Measurements from ENCODE around the gene POLR1A.
"Not testable (repeated sequence)": the region's sequence is repeated elsewhere in the genome, so short reads cannot be mapped to it uniquely, and the experiment has no call there.

Gene POLR1A

GRCh38 chr2:85995648-85996529 lies 109.8 kb downstream of the POLR1A start:
- DNase-seq: no peak

DNA sequence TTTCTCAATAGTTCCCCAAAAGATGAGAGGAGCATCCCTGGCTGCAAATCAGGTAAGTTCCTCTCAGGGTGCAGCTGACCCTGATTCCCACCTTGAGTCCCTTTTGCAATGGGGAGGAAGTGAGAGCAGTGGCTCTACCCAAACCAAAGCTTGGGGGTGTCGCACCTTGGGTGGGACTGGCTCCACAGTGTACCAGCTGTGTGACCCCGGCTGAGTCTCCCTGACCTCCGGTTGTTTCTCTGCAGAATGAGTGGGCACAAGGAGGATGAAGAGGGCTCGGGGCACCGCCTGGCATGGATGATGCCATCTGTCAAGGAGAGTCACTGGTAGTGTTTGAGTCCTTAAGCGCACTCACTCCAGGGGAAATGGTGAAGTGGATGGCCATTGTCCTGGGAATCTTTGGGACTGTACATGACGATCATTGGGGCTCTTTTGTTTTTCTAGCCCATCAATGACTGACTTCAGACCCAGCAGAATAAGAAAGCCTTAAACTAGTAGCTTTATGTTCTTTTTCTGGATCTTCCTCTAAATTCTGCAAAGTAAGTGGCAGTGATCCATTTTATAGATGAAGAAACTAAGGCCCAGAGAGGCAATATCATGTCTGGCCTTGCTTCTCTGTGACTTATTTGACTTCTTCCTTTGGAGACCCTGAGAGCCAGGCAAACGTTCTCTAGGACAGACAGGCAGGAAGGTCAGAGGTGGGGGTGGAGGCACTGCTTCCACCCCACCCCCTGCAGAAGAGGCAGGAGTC lies 110.6 kb downstream of the POLR1A start:
- DNase-seq: no peak

DNA sequence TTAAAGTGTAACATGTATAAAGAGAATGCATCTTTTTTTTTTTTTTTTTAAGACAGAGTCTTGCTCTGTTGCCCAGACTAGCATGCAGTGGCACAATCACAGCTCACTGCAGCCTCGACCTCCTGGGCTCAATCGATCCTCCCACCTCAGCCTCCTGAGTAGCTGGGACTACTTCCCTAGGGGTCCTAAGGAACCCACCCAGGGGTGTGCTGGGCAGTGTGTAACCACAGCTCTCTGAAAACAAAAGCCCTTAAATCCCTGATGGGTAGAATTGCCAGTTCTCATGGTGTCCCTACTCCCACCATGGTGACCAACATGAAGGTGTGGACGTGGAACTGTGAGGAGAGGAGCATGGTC lies 111.3 kb downstream of the POLR1A start:
- no peak for DNase-seq

- no peak for DNase-seq
Observed at GRCh38 chr2:85992611-85993010, 113.1 kb downstream of the POLR1A start.

DNA sequence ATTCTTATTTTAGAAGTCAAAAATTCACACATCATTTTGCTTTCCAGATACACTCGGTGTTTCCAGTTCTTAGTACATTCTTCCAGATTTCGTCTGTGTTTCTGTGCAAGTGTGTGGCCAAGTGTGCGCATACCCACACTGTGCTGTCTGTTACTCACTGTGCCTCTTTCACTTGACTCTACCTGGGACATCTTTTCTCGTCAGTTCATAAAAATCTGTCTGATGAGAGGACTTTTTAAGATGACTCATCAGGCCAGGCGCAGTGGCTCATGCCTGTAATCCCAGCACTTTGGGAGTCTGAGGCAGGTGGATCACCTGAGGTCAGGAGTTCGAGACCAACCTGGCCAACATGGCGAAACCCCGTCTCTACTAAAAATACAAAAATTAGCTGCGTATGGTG lies 113.6 kb downstream of the POLR1A start:
- DNase-seq: not testable (repeated sequence)

- DNase-seq: no peak
Observed at GRCh38 chr2:85990084-85990483, 115.6 kb downstream of the POLR1A start.

- no peak for DNase-seq
Observed at GRCh38 chr2:85989288-85989865, 116.3 kb downstream of the POLR1A start.

DNA sequence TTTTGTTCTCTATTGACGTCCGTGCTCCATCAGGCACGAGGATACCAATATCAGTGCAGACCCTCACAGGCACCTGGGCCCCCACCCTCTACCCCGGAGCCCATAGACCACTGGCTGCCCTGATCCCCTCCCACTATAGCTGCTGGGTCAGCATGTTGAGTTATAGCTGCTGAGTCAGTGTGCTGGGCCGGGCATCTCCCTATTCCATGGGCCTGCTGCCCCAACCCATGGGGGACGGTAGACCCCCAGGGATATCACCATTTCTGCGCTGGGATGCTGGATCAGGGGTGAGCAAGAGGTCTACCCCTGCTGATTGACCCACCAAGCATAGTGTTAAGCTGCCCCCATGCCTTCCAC lies 116.8 kb downstream of the POLR1A start:
- no peak for DNase-seq

DNA sequence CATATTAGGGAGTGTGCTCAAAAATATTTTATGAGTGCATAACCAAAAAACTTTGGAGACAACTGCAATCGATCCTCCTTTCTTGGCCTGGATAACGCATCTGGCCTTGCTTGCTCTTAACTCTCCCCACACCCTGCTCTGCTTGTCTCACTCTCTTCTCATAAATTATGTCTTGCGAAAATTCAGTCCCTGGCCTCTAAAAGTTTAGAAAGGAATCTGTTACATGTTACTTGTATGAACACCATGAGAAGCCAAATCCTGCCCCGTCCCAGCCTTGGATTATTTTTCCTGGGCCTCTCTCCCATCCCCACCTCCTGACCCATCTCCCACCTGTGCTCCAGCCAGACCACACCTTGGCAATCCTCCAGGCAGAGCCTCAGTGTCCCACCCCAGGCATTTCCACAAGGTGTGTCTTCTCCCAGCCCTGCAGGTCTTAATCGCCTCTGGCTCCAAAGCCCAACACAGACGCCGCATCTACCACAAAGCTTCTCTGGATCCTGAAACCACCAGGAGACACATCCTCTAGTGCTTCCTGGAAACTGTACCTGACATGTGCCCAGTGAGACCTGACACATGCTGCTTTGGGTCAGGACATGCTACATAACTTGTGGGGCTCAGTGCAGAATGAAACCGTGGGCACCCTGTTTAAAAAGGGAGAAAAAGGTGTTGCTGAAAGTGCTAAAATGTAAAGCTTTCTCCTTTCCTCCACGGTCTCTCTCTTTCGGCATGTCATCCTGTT lies 117.3 kb downstream of the POLR1A start:
- no peak for DNase-seq

DNA sequence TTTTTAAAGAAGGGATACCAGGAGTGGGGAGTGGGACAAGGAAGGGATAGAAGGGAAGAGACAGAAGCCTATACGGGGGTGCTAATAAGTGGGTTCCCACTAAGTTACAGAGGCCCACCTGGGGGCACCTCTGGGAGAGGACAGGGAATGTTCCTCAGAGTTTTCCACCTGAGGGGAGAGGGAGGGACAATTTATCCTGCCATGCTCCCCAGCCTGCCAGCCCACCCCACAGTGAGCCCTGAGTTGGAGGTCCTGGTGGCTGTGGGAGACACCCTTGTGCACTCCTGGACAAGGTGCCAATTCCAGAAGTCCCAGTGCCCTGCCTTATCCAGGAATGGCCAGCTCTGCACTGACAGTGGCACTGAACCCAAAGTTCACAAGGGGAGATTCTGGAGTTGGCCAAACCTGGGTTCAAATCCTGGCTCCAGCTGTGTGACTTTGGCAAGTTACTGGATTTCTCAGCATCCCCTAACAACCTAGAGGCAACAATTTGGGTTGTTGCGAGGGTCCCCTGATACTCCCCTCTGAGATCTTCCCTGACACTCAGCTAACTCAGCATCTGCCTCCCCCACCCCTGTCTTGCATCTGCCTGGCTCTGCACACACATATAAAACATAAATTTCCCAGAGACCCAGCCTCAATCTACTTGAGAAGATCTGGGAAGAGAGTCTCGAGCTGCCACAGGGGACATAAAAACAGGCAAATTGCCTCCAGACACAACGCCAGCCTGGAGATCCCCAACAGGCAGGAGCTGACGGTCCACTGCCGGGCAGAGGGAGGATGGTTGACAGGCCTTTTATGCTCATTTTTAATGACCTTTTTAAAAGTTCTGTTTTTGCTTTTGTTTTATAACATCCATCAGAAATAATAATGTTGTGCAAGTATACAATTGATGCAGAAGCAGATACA lies 118.2 kb downstream of the POLR1A start:
- no peak for DNase-seq

DNA sequence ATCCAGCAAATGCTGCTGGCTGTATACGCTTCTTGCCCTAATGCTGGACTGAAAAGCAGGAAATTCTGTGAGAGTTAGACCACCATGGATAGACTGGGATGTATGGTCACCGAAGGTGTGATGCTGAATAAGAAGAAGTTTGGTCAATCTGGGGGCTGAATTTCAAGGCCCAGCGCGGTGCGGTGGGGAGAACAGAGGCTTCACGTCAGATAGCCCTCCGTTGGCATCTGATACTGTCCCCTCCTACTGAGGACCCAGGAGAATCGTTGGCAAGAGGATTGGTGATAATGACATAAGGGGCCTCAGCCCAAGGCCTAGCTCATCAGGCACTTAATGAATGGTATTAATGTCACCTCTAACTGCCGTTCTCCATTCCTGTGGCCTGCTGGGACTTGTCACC lies 119.6 kb downstream of the POLR1A start:
- no peak for DNase-seq

DNA sequence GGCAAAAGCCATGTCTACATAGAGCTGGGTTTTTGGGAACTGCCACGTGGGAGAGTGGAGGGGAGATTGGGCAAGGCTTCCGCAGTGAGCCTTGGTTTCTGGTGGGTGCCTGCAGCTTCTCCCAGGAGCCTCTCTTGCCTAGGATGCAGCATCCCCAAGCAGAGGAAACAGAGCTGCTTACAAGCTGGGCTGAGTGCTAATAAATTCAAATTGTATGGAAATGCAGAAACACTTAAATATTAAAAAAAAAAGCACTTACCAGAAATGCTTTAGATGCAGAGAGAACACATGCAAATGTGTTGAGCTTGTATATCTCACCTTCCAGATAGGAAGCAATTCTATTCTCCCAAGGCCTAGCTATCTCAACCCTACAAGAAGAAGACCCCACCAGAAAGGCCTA lies 120.9 kb downstream of the POLR1A start:
- DNase-seq: no peak

DNA sequence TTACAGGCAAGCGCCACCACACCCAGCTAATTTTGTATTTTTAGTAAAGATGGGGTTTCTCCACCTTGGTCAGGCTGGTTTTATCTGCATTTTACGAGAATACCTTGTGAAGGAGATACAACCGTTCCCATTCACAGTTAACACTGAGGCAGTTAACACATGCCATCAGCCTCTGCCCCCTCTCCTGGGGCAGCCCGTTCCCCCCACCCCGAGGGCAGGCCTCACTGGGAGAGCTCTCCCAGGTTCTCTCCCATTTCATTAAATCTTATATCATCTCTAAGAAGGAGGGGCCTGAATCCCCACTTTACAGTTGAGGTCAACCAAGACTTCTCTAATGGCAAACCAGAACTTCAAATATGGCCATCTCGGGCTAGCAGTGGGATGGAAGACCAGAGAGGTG lies 121.9 kb downstream of the POLR1A start:
- DNase-seq: no peak

DNA sequence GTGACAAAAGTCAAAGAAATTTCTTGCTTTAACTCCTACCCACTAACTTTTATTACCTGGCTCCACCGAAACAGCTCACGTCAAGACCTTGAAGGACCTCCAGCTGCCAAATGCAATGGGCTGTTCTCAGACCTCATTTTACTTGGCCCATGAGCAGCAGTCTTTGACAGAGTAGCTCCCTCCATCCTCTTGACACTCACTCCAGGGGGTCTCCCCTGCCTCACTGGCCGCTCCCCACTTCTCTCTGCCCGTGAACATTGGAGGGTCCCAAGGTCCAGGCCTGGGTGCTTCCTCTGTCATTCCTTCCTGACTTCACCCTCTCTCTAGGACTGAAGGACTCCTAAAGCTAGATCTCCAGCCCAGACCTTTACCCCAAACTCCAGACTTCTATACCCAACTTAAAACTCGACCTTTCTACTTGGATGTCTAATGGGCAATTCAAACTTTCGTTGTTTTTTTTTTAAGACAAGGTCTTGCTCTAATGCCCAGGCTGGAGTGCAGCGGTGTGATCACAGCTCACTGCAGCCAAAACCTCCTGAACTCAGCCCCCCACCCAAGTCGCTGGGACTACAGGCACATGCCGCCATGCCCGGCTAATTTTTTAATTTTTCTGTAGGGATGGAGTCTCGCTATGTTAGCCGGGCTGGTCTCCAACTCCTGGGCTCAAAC lies 124.0 kb downstream of the POLR1A start:
- DNase-seq: no peak

DNA sequence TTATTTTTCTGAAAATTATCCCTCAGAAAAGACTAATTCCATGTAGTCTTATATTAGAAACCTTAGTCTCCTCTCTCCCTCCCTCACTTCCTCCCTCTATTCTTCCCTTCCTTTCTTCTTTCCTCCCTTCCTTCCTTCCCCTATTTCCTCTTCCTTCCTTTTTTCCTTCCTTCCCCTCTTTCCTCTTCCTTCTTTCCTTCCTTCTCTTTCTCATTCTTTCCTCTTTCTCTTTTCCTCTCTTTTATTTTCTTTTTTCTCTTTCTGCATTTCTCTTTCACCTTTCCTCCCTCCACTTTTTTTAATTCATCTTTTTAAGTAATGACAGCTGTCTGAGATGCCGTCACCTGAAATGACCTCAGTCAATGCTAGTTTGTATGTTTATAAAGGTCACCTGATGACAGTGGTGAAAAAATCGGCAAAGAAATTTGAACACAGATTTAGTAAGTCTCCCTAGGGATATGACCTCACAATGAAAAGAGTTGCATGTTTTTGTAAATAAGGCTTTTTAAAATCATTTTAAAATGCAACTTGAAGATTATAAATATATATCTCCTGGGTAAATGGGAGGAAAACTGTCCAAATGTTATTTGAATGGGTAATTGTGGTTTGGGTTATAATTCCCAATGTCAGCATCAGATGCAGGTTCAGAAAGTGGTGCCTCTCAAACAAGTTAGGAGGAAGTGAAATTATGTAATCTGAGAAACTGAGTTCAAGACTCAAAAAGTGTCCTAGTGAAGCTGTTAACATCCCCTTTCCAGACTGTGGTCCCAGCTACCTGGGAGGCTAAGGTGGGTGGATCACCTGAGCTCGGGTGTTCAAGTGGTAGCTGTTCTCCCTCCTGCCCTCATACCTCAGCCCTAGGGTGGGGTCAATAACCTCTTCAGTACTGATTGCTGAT lies 126.6 kb downstream of the POLR1A start:
- DNase-seq: no peak

DNA sequence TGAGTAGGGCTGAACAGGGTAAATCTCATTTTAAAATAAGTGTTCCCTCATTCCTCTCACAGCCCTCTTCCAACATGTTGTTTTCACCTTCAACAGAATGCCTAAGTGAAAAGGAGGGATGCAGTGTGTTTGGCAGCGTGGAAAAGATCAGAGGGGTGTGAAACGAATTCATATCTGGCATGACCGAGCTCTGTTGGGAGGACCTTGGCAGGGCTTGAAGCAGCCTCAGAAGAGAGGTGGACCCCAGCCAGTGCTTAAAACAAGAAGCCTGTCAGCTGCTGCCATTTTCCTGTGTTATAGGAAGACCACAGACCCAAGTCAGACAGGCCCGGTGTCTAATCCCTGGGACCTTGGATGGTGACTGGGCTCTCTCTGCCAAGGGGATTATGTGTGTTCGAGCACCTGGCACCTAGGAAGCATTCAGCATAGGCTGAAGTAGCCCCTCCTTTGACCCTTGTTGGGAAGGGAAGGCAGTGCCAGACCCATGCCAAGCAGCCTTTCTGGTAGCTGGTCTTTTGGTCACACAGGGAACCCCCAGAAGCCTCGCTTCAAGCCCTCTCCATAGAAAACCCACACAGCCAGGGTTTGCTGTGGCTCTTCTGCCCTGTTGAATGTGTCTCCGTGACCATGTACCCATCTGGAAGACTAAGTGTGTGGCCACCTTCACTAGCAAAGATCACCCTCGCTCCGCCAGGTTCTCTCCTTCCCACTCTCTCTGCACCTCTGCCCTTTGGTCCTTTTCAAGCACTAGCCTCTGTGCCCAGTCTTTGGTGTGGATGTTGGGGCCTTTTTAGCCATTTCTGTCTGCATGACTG lies 129.4 kb downstream of the POLR1A start:
- no peak for DNase-seq

DNA sequence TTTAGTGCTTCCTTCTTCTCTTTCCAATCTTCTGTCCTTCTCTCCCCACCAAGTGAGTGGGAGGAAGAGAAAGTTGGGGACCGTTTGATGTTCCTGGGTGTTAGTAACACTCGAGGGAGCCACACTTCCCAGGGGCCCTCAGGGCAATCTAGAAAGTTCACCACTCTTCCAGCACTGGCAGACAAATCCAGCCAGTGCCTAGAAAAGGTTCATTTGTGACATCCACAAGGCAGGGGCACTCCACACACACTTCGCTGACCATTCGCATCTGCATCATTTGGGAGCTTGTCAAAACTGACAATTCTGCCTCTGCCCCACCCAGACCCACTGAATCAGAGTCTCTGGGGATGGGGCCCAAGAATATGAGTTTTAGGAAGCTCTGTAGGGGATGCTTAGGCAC lies 130.1 kb downstream of the POLR1A start:
- DNase-seq: no peak

DNA sequence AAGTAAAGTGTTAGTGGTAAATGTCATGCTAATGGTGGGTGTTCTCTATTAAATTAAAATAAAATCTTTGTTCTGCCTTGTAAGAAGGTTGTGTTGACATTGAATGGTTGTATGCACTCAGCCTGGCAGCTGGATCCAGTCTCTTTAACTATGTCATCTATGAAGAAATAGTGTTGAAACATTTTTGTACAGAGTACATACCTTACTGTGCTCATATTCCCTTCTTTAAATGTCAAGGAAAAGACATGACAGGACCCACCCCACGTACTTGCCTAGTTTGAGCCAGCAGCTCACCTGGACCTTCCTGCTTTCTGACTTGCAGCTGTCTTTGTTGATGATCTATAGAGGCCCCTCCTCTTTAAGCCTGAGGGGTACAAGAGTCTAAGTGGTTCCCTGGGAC lies 131.3 kb downstream of the POLR1A start:
- DNase-seq: no peak

DNA sequence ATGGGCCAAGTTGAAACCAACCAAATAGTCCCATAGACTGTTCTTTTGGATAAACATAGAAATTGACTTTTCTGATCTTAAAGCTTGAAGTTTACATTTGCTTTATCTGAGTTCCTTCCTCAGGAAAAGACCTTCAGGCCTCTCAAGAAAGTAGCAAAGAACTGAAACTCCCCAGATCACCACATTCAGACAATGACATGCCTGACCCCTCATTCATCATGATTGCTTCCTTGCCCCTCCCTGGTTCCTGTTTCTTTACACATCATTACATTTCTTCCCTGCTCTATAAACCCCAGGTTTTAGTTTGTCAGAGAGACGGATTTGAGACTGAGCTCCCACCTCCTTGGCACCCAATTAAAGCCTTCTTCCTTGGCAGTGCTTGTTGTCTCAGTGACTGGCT lies 133.3 kb downstream of the POLR1A start:
- DNase-seq: no peak

GRCh38 chr2:85971366-85971765 lies 134.3 kb downstream of the POLR1A start:
- no peak for DNase-seq
